Endothelial cell of umbilical vein (primary cell): ENCODE measurements around the gene GPR137. TPM values are rescaled to one million over a fixed set of nuclear protein-coding genes. Genes with fewer than 3 reads are reported as not detected.
A peak's percentile ranks its signal among the peaks of the same experiment; 100 is the strongest.

Experiments
- BruUV-seq: library from RNA; stranded (reverse); fragments of 400-500 nt; replicated peaks from 2 replicates; lab custom pipeline; 2021; lab: Mats Ljungman, UMichigan
- CTCF ChIA-PET: fragments of 300-600, 350-600 bp; sonication (Branson Sonifier 250); formaldehyde crosslinking; loops from one replicate; lab custom pipeline; 2021; ENCODE audit warnings: antibody characterized with exemption, inconsistent platforms; lab: Charles Lee
- POLR2A ChIA-PET: fragments of 300-600, 350-600 bp; sonication (Branson Sonifier 250); formaldehyde crosslinking; loops from one replicate; lab custom pipeline; 2021; ENCODE audit warnings: antibody characterized with exemption, inconsistent platforms; lab: Charles Lee
- DNase-seq: peaks from one replicate; pipeline ENCODE4 v3.0.0-alpha.2; 2011; ENCODE audit warnings: low read depth, low spot score
- FAIRE-seq: peaks from 2 replicates; lab custom pipeline; 2011; peaks lifted over from hg19 to GRCh38; lab: Jason Lieb, UNC
- H2AFZ ChIP-seq: 2 replicates; pipeline ENCODE4 v1.6.0; 2012; ENCODE audit warnings: low read depth, low read length, control low read depth, inconsistent platforms
- H3K27ac ChIP-seq: 2 replicates; pipeline ENCODE4 v1.5.1; 2011; ENCODE audit warnings: low read depth, mild to moderate bottlenecking, control low read depth, low read length, moderate library complexity; ENCODE audit not compliant: insufficient read depth
- H3K27me3 ChIP-seq, 2 experiments: 2 replicates each; pipeline versions ENCODE4 v1.6.0 to v1.6.1; 2011; ENCODE audit warnings: low read length in 2 of 2, mixed read lengths in 1 of 2; ENCODE audit not compliant: control insufficient read depth in 2 of 2, insufficient read depth in 2 of 2
- H3K36me3 ChIP-seq, 2 experiments: 2 replicates in 1 of 2; 3 replicates in 1 of 2; pipeline ENCODE4 v1.5.1; 2011; ENCODE audit warnings: low read length in 2 of 2, mild to moderate bottlenecking in 1 of 2, moderate library complexity in 1 of 2; ENCODE audit not compliant: control insufficient read depth in 2 of 2, insufficient read depth in 2 of 2; ENCODE audit errors: extremely low read depth in 1 of 2
- H3K4me1 ChIP-seq: 3 replicates; pipeline ENCODE4 v1.5.1; 2011; ENCODE audit warnings: mild to moderate bottlenecking, low read length; ENCODE audit not compliant: control insufficient read depth, insufficient read depth; ENCODE audit errors: extremely low read depth
- H3K4me2 ChIP-seq: 2 replicates; pipeline ENCODE4 v1.6.1; 2011; ENCODE audit warnings: low read length, control low read depth, mixed read lengths; ENCODE audit not compliant: insufficient read depth
- H3K4me3 ChIP-seq, 3 experiments: fragments of 200-600 bp in 1 of 3; sonication (generic), shearing (Covaris generic) in 1 of 3; replicated peaks in 1 of 3; 2 replicates each; pipeline ENCODE4 v1.5.1; 2011 to 2016; ENCODE audit warnings: control low read depth in 3 of 3, low read length in 3 of 3, mild to moderate bottlenecking in 2 of 3, inconsistent platforms in 1 of 3, low read depth in 1 of 3, moderate library complexity in 1 of 3; ENCODE audit not compliant: insufficient read depth in 1 of 3
- H3K79me2 ChIP-seq: 2 replicates; pipeline ENCODE4 v1.6.0; 2012; ENCODE audit warnings: low read length, inconsistent platforms; ENCODE audit not compliant: control insufficient read depth, insufficient read depth
- H3K9ac ChIP-seq: replicated peaks from 2 replicates; pipeline ENCODE3; 2011; ENCODE audit warnings: low read length, control low read depth; ENCODE audit not compliant: insufficient read depth; ENCODE audit errors: extremely low read depth
- H3K9me1 ChIP-seq: replicated peaks from 3 replicates; pipeline ENCODE4 v1.6.0; 2011; ENCODE audit warnings: mild to moderate bottlenecking, low read length; ENCODE audit not compliant: control insufficient read depth, insufficient read depth; ENCODE audit errors: extremely low read depth
- H3K9me3 ChIP-seq: replicated peaks from 2 replicates; pipeline ENCODE4 v1.5.1; 2012; ENCODE audit warnings: low read length, inconsistent platforms; ENCODE audit not compliant: control insufficient read depth, insufficient read depth
- H4K20me1 ChIP-seq: replicated peaks from 2 replicates; pipeline ENCODE3; 2011; ENCODE audit warnings: mild to moderate bottlenecking, low read length; ENCODE audit not compliant: control insufficient read depth, insufficient read depth; ENCODE audit errors: extremely low read depth
- CTCF ChIP-seq, 2 donors: IDR thresholded peaks; 1 replicate in 1 of 2; 2 replicates in 1 of 2; pipeline ENCODE4 v1.5.1; 2011; ENCODE audit warnings: low read length in 2 of 2, mild to moderate bottlenecking in 2 of 2, moderate library complexity in 2 of 2, control low read depth in 1 of 2, inconsistent platforms in 1 of 2, low read depth in 1 of 2; ENCODE audit not compliant: insufficient read depth in 1 of 2; ENCODE audit errors: extremely low read depth in 1 of 2
- EZH2 ChIP-seq: IDR thresholded peaks from 2 replicates; pipeline ENCODE4 v1.6.1; 2012; ENCODE audit warnings: borderline replicate concordance, low read depth, mild to moderate bottlenecking, moderate library complexity, low read length, inconsistent platforms; ENCODE audit not compliant: severe bottlenecking
- MYC ChIP-seq: IDR thresholded peaks from one replicate; pipeline ENCODE4 v1.6.1; 2011; ENCODE audit warnings: mild to moderate bottlenecking, low read depth, low read length
- POLR2A ChIP-seq: IDR thresholded peaks from 2 replicates; pipeline ENCODE4 v1.6.1; 2012; ENCODE audit warnings: low read depth, mild to moderate bottlenecking, control low read depth, low read length
- POLR2AphosphoS5 ChIP-seq: IDR thresholded peaks from 2 replicates; pipeline ENCODE4 v1.6.1; 2012; ENCODE audit warnings: low read depth, mild to moderate bottlenecking, control low read depth, low read length, moderate library complexity; ENCODE audit not compliant: insufficient read depth
- dilution Hi-C: fragments of 300-500 bp; cut with MboI; formaldehyde crosslinking; loops from one replicate; pipeline ENCODE4 v1.15.0; 2019; ENCODE audit warnings: low sequenced_read_pairs; ENCODE audit not compliant: extremely low pct_ligation_motif_present
- intact Hi-C: fragments of 100-400 bp; cut with micrococcal nuclease; formaldehyde crosslinking; loops from one replicate; pipeline ENCODE4 v1.10.0; 2022
- polyA plus RNA-seq, 4 experiments: library from polyadenylated mRNA; depleted of rRNA in 3 of 4; stranded (reverse) in 3 of 4; unstranded in 1 of 4; fragments of >200 nt; gene quantifications; 2 replicates each; pipeline versions ENCODE4 v1.2.1 to v1.2.3, GENCODE V29; 2011 to 2012; ENCODE audit warnings: missing spikeins in 1 of 4
- total RNA-seq: library from RNA; stranded (reverse); gene quantifications from 2 replicates; pipeline ENCODE4 v1.2.3, GENCODE V29; 2021
- TF ChIP-seq, protein P1 (sequence below): IDR thresholded peaks from 2 replicates; pipeline ENCODE4 v1.6.1; 2011; ENCODE audit not compliant: insufficient read depth, insufficient read length

The GPR137 gene
- total and polyA plus RNA-seq, 2 donors (not counting 3 experiments of a cell fraction or from before 2014, with no cell fraction given), result 40.9 to 42.5 TPM

- Histone ChIP-seq H4K20me1 (no peaks in the 10 kb centered on the region), H3K9me3 (no peaks in the 10 kb centered on the region), H3K4me1 (peaks cover 10% of the 10 kb centered on the region), H3K36me3 (peaks cover 2 to 16% of the 10 kb centered on the region in 2 experiments), H3K9me1 (no peaks in the 10 kb centered on the region), H3K27ac (peak within 1 kb of the TSS; percentile 87), H3K79me2 (peaks cover 4% of the 10 kb centered on the region), H3K4me2 (peak within 1 kb of the TSS; percentile 87), H3K9ac (peak within 1 kb of the TSS; percentile 77), H3K27me3 (no peaks in the 10 kb centered on the region), H3K4me3 (peak within 1 kb of the TSS; percentile 57 to 76 (median 75)), H2AFZ (peak within 1 kb of the TSS; percentile 65)
- DNase-seq (peak; percentile 94), FAIRE-seq (peak; percentile 99)
- no TSS peak for BruUV-seq
- CTCF ChIA-PET, result interaction anchor here (0.5 to 3.6 kb wide), 24 partner anchors 10 to 582 kb away, joined by 3 to 72 read pairs (median 6); partner anchors contain the start of genes BAD, CATSPERZ, CCDC88B and ESRRA
- POLR2A ChIA-PET, result interaction anchor here (0.6 to 2.1 kb wide), 7 partner anchors 8 to 136 kb away, joined by 3 to 6 read pairs (median 5); partner anchors contain the start of genes NUDT22, STIP1 and TRPT1
- TF ChIP-seq POLR2AphosphoS5 (peak; percentile 83), POLR2A (peak; percentile 84), CTCF (IDR thresholded peaks at IDR 0.05; ENCODE audit: extremely low read depth in 1 of 2, insufficient read depth in 1 of 2, low read depth in 1 of 2, low read length in 2 of 2) (no peak), MYC (no peak), EZH2 (no peak)
- TF ChIP-seq, protein P1, sequence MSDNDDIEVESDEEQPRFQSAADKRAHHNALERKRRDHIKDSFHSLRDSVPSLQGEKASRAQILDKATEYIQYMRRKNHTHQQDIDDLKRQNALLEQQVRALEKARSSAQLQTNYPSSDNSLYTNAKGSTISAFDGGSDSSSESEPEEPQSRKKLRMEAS, result peak; percentile 30
- dilution Hi-C loops (no loop called here), intact Hi-C loops (loop anchor here (1.0 kb wide), 2 partner anchors 12 to 38 kb away; partner anchors contain the start of gene ESRRA)
Measured at GRCh38 chr11:64317325-64317960, 31.8 kb downstream of the GPR137 start, which contains the start of gene TRMT112. Gene TRMT112 (minus strand): TSS chr11:64317559. CDS start chr11:64317526, 33 bp downstream.
